HK-2 (cell line): ENCODE data around the gene PALD1.
"Not testable (repeated sequence)": the region's sequence is repeated elsewhere in the genome, so short reads cannot be mapped to it uniquely, and the experiment has no call there.

ENCODE experiments used
- DNase-seq: peaks from one replicate; pipeline ENCODE4 v3.0.0-alpha.2; 2018; ENCODE audit not compliant: unreplicated experiment

PALD1 gene

GRCh38 chr10:70481831-70482530 is 3.4 kb downstream of the PALD1 start:
- DNase-seq, result no peak

DNA sequence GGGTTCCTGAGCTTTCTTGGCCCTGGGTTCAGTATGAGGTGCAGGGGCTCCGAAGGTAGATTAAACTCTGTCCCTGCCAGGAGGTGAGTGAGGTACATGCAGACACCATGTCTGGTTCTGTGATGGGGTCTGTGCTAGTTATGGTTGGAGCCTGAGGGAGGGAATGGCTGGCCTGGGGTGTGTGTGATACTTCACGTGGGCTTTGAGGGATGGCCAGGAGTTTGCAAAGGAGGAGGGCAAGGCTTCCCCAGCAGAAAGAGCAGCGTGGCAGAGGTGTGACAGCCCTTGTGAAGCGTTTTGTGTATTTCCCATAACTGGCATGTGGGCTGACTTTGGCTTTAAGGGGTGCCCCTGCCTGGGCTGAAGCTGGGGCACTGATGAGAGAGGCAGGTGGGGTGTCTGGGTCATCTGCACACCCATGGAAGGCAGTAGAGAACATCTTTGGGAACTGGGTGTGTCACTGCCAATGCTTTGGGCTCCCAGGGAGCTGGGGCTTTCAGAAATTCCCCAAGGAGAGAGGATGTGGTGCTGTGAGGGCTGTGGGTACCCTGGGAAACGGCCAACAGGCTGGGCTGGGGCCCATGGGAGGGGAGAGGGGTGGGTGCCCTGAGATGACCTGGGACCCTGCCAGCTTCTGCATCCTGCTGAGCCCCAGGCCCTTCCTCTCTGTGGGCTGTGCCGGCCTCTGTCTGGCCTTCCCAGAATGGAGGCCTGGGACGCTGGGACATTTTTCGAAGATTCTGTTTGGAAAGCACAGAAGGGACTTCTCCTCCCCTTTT is 4.6 kb downstream of the PALD1 start:
- DNase-seq, result no peak

- not testable (repeated sequence) for DNase-seq
Measured at GRCh38 chr10:70483872-70484271, 5.3 kb downstream of the PALD1 start.

DNA sequence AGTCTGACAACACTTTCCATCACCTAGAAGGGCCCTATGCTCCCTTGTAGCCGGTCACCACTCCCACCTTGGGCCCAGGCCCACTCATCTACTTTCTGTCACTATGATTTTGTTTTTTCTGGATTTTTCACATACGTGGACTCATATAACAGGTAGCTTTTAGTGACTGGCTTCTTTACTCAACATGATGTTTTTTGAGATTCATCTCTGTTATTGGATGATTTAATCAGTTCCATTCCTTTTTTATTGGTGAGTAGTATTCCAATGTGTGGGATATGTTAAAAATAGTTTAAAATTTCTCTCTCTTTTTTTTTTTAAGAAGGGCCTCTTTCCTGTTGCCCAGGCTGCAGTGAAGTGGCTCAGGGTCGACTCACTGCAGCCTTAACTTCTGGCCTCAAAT is 9.3 kb downstream of the PALD1 start:
- no peak for DNase-seq

GRCh38 chr10:70490142-70490541 is 11.6 kb downstream of the PALD1 start:
- no peak for DNase-seq

- no peak for DNase-seq
Measured at GRCh38 chr10:70491614-70492013, 13.0 kb downstream of the PALD1 start.

DNA sequence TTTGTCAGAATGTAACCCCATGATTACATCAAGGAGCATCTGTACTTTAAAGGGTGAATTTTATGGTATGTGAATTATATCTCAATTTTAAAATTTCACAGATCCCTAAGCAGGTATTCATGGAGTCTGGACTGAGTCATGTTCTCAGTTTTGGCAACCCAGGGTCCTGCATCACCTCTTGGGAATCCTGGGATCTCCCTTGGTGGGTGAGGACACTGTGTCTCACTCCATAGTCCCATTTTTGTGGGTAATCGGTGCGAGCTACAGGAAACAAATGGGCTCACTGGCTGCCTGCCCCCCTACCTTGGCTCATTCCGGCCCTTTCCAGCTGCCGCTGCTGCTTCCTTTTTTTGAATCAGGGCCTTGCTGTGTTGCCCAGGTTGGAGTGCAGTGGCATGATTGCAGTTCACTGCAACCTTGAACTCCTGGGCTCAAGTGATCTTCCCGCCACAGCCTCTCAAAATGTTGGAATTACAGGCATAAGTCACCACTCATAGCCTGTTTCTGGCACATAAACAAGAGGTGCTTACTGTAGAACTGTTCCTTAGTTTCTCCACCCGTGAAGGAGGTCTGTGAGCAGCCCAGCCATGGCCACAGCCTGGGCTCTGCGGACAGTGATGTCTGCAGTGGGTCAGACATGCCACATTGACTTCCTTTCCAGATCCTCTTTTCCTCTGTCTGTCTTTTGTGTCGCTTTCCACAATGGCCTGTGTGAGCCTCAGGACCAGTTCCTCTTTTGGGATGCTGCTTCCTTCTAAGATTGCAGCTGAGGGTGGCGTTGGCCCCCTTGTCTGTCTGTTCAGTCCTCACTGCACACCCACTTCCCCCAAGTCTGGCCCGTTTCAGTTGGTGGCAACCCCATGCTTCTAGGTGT is 14.5 kb downstream of the PALD1 start:
- DNase-seq, result no peak

DNA sequence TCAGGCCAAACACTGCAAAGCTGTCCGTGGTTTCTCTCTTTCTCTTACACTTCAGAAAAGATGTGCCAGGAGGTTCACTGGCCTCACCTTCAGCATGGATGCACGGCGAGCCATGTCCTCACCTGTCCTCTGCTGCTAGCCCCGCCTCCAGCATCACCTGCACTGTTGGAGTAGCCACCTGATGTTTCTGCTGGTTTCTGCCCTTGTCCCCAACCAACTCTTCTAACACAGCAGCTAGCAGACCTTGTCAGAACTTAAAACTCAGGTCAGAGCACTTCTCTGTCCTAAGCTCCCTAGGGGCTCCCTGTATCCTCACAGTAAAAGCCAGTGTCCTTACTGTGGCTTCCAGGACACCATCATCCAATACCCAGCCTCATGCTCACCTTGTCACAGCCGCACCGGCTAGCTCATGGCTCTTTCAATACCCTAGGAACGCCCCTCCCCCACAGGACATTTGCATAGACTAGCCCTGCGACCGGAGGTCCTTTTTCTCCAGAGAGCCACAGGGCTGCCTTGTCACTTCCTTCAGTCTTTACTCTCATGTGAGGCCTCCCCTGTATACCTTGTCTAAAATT is 15.2 kb downstream of the PALD1 start:
- DNase-seq, result no peak

- DNase-seq, result no peak
Measured at GRCh38 chr10:70494536-70494935, 16.0 kb downstream of the PALD1 start.

DNA sequence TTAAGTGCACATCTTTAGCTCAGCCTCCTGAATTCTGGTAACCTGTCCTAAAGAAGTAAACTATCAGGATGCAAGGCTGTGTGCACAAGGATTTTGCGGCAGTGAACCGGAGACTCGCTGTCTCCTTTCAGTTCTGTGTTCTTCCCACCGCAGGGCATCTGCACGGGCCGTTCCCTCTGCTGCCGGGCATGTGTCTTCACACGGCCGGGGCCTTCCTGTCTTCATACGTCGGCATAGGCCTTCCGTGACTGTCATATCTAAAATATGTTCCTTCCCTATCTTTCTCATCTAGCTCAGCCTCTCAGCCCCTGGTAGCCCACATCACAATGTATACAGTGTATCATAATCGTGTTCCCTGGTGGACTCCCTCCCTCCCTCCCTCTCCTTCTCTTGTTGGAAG is 16.4 kb downstream of the PALD1 start:
- DNase-seq, result no peak

- DNase-seq, result no peak
Measured at GRCh38 chr10:70495691-70496261, 17.2 kb downstream of the PALD1 start.

GRCh38 chr10:70496341-70497119 is 18.0 kb downstream of the PALD1 start:
- DNase-seq, result no peak

DNA sequence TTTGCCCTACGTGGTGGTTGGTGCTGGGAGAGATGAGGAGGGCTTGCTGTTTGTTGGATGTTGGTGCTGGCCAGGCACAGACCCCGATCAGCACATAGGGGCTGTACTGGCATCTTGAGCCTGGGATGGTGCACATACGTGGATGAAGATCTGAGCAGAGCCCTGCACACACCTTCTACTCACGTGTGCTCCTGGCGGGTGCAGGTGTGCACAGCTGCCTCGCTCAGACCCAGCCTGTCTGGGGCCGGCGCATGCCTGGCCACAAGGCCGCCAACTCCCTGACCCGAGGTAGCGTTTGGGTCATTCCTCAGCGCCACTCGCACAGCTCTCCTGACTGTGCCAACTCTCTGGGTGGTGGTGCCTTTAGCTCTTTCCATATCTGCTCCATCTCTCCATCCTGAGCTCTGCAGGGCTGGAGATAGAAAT is 18.6 kb downstream of the PALD1 start:
- no peak for DNase-seq

DNA sequence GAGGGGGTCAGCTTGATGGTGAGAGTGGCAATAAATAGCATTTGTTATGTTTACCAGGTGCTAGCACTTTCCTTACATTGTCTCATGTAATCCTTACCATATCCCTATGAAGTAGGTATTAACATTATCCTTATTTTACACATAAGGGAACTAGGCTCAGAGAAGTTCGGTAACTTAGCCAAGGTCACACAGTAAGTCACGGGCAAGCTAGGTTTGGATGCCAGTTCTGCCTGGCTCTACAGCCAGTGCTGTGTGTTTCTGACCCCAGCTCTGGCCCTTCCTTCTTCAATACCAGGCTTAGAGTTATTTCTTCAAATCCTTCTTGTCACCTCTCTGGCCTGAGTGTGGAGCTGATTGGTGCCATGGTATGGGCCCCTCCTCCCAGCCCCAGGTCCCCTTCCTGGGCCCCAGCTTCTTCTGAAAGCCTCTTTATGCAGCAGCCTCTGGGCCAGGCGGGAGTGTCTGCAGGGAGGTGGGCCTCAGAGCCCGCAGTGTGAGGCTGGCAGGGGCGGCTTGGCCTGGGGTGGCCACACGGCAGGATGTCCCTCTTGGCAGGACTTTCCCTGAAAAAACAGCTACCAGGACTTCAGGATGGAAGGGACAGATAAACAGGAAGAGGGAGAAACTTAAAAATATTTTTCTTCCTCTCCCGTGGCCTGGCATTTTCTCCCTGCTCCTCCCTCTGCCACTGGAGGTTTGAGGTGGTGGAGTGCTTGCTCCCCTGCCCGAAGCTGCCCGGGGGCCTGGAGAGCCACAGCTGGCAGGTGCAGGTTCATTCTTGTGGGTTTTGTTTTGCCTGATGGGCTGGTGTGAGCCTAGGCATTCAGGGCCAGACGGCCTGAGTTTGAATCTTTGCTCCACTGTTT is 20.6 kb downstream of the PALD1 start:
- no peak for DNase-seq

GRCh38 chr10:70499836-70500167 is 21.2 kb downstream of the PALD1 start:
- DNase-seq, result no peak

GRCh38 chr10:70500368-70500767 is 21.8 kb downstream of the PALD1 start:
- DNase-seq, result no peak

DNA sequence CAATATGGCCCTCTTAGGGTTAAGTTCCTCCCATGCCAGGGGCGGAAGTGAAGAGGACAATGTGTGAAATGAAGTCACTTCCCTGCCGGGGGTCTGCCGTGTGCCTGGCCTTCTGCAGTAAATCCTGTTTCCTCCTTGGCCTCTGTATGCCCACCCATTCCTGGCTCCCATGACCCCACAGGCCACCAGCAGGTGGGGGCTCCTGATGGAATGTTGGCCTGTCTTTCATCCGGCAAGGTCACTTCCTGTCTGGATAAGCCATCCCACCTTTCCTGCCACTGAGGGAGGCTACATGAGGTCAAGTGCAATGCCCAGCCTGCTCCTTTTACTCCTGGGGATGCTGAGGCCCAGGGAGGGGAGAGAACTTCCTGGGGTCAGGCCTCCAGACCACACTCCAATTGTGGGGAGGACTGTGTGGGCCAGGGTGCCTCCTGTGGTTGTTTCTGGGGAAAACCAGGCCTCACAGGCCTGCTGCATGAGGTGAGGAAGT is 22.3 kb downstream of the PALD1 start:
- no peak for DNase-seq

DNA sequence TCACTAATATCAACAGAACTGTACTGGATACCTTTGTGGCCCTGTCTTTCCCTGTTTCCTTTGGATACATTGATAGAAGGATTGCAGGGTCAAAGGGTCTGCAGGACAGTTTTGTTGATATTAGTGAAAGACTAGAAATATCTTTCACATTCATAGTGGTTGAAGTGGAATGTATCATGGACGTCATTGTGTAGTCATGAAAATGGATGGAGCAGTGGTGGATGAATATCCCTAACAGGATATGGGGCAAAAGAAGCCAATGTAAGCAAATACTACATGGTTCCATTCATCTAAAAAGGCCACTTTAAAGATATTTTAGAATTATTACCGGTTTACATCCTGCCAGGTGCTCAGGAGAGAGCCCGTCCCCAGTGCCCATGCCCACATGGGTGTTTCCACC is 23.8 kb downstream of the PALD1 start:
- DNase-seq, result no peak

- no peak for DNase-seq
Measured at GRCh38 chr10:70503776-70504175, 25.2 kb downstream of the PALD1 start.
